Cardiac fibroblast (primary cell): ENCODE measurements around the gene RBBP4.
A peak's percentile ranks its signal among the peaks of the same experiment; 100 is the strongest.
"Not testable (repeated sequence)": the region's sequence is repeated elsewhere in the genome, so short reads cannot be mapped to it uniquely, and the experiment has no call there.

ENCODE experiments used
- DNase-seq, 2 donors: peaks; one replicate each; pipeline versions ENCODE4 v3.0.0 to v3.0.0-alpha.2; 2010; ENCODE audit warnings: low read depth in 2 of 2
- H3K4me3 ChIP-seq, 2 donors: replicated peaks in 1 of 2; 1 replicate in 1 of 2; 2 replicates in 1 of 2; pipeline ENCODE4 v1.5.1; 2011; ENCODE audit warnings: low read depth in 2 of 2, low read length in 2 of 2, mild to moderate bottlenecking in 2 of 2, moderate library complexity in 1 of 2
- CTCF ChIP-seq: IDR thresholded peaks from one replicate; pipeline ENCODE4 v1.5.1; 2011; ENCODE audit warnings: low read depth, mild to moderate bottlenecking, low read length, inconsistent platforms

The RBBP4 gene

DNA sequence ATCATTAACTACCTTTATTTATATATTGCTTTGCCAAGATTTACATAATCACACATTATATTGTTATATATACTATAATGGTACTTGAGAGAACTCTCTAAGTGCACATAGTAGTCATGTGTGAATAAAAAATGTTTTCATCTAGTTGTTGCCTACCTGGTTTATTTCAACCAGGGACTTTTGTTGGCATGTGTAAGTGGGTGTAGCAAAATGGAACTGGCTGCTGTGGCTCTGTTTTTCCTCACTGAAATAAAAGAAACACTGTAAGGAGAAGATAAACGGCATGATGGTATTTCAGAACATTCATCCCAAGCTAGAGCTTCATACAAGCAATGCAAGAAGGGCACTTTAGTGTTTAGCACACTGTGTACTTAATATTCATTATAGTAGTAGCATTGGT is 14.9 kb downstream of the RBBP4 start:
- H3K4me3 ChIP-seq, result no peak overlapping the region
- TF ChIP-seq CTCF, result no peak
- DNase-seq, result no peak

DNA sequence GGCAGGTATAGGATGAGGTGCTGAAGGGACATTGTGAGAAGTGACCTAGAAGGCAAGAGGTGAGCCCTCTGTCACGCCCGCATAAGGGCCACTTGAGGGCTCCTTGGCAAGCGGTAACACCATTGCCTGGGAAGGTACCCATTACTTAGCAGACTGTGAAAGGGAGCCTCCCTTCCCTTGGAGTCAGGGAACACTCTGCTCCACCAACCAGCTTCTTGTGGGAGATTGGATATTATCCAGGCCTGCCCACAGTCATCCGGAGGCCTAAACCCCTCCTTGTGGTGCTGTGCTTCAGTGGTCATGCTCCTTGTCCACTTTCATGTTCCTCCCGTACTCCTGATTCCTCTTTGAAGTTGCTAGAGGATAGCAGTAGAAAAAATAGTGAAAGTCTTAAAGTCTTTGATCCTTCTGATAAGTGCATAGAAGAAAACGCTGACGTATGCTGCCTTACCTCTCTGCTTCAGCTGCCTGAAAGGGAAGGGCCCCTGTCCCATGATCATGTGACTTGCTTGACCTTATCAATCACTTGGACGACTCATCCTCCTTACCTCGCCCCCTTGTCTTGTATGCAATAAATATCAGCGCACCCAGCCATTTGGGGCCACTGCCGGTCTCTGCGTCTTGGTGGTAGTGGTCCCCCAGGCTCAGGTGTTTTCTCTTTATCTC is 16.0 kb downstream of the RBBP4 start:
- H3K4me3 ChIP-seq, result no peak overlapping the region
- no peak for TF ChIP-seq CTCF
- DNase-seq, result peak in 1 of 2 donors; percentile 31

DNA sequence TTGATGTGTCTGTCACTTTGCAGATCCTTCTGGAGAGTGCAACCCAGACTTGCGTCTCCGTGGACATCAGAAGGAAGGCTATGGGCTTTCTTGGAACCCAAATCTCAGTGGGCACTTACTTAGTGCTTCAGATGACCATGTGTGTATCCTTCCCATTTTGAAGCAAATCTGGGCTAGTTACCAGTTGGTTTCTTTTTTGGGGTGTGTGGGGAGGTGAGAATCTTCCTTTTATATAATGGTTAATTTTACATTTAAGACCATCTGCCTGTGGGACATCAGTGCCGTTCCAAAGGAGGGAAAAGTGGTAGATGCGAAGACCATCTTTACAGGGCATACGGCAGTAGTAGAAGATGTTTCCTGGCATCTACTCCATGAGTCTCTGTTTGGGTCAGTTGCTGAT is 17.7 kb downstream of the RBBP4 start:
- not testable (repeated sequence) for H3K4me3 ChIP-seq, DNase-seq

DNA sequence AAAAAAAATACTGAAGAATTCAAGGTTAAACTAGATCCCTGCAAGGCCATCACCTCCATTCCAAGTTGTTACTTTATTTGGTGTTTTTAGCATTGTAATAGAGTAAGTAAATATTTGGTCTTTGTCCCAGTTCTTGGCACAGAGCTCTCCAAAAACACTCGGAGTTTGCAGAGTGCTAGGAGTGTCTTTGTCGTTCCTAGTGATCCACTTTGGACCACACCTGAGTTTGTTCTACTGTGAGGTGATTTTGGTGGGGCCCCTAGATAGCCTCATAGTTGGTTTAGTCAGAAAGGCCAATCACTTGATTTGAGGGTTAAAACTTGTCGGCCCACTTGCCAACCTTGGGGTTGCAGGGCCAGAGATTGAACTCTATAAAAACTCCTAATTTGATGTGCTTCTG is 25.9 kb downstream of the RBBP4 start:
- H3K4me3 ChIP-seq, result no peak overlapping the region
- DNase-seq, result no peak
- no peak for TF ChIP-seq CTCF

DNA sequence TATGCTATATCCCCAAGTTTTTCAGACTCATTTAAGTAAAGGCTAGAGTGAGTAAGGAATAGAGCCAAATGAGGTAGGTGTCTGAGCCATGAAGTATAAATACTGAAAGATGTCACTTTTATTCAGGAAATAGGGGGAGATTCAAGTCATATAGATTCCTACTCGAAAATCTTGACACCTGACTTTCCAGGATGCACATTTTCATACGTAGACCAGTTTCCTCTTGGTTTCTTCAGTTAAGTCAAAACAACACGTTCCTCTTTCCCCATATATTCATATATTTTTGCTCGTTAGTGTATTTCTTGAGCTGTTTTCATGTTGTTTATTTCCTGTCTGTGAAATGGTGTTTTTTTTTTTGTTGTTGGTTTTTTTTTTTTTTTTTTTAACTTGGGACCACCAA is 29.0 kb downstream of the RBBP4 start:
- H3K4me3 ChIP-seq, DNase-seq: not testable (repeated sequence)

GRCh38 chr1:32680642-32681041 is 29.6 kb downstream of the RBBP4 start:
- no peak overlapping the region for H3K4me3 ChIP-seq
- TF ChIP-seq CTCF, result no peak
- no peak for DNase-seq

GRCh38 chr1:32681509-32681908 is 30.5 kb downstream of the RBBP4 start:
- peak in 1 of 2 donors; percentile 78 for DNase-seq
- no peak for TF ChIP-seq CTCF

GRCh38 chr1:32681999-32682398 is 31.0 kb downstream of the RBBP4 start:
- TF ChIP-seq CTCF, result no peak
- DNase-seq, result no peak
- H3K4me3 ChIP-seq, result no peak overlapping the region

More at GRCh38 chr1:32681509-32681908, 30.5 kb downstream of the RBBP4 start:
- H3K4me3 ChIP-seq, result no peak overlapping the region
